H9 (cell line): ENCODE data around the gene DALRD3. TPM values are rescaled to one million over a fixed set of nuclear protein-coding genes. Genes with fewer than 3 reads are reported as not detected.

ENCODE experiments used
- DNase-seq: peaks from one replicate; pipeline ENCODE4 v3.0.0-alpha.2; 2017
- H2AFZ ChIP-seq: one replicate; pipeline ENCODE4 v1.6.1; 2013; ENCODE audit warnings: mild to moderate bottlenecking, low read length, control low read depth, moderate library complexity
- H2AK5ac ChIP-seq: 2 replicates; pipeline ENCODE4 v1.6.1; 2013; ENCODE audit warnings: low read length, control low read depth, mixed read lengths; ENCODE audit not compliant: insufficient read length
- H2BK120ac ChIP-seq: one replicate; pipeline ENCODE4 v1.6.1; 2013; ENCODE audit warnings: low read depth, mild to moderate bottlenecking, low read length, control low read depth, inconsistent platforms; ENCODE audit not compliant: poor library complexity, severe bottlenecking
- H2BK12ac ChIP-seq: 2 replicates; pipeline ENCODE4 v1.6.1; 2013; ENCODE audit warnings: low read length, control low read depth, mixed read lengths, low read depth; ENCODE audit not compliant: insufficient read length
- H2BK15ac ChIP-seq: 2 replicates; pipeline ENCODE4 v1.6.1; 2013; ENCODE audit warnings: low read depth, low read length, control low read depth
- H2BK20ac ChIP-seq: one replicate; pipeline ENCODE4 v1.6.1; 2013; ENCODE audit warnings: low read depth, mild to moderate bottlenecking, low read length, control low read depth, inconsistent platforms; ENCODE audit not compliant: poor library complexity, severe bottlenecking
- H2BK5ac ChIP-seq: 2 replicates; pipeline ENCODE4 v1.6.1; 2013; ENCODE audit warnings: low read length, control low read depth, mixed read lengths; ENCODE audit not compliant: insufficient read length
- H3K14ac ChIP-seq: 2 replicates; pipeline ENCODE4 v1.6.1; 2013; ENCODE audit warnings: low read length, control low read depth; ENCODE audit not compliant: insufficient read depth
- H3K18ac ChIP-seq: 2 replicates; pipeline ENCODE4 v1.6.1; 2013; ENCODE audit warnings: low read depth, mild to moderate bottlenecking, mixed read lengths, low read length, control low read depth; ENCODE audit not compliant: insufficient read length
- H3K23ac ChIP-seq: 2 replicates; pipeline ENCODE4 v1.6.1; 2013; ENCODE audit warnings: low read length, control low read depth, mixed read lengths, low read depth; ENCODE audit not compliant: insufficient read length
- H3K23me2 ChIP-seq: 2 replicates; pipeline ENCODE4 v1.6.1; 2013; ENCODE audit warnings: low read depth, mild to moderate bottlenecking, mixed read lengths, low read length, control low read depth; ENCODE audit not compliant: insufficient read length, poor library complexity, severe bottlenecking
- H3K27ac ChIP-seq: 2 replicates; pipeline ENCODE4 v1.5.1; 2013; ENCODE audit warnings: low read length, control low read depth, mixed read lengths, low read depth; ENCODE audit not compliant: insufficient read length
- H3K27me3 ChIP-seq: 2 replicates; pipeline ENCODE4 v1.6.1; 2013; ENCODE audit warnings: low read length, control low read depth, inconsistent platforms; ENCODE audit not compliant: insufficient read depth
- H3K4ac ChIP-seq: 2 replicates; pipeline ENCODE4 v1.6.1; 2013; ENCODE audit warnings: low read depth, mild to moderate bottlenecking, control low read depth, inconsistent platforms, low read length, moderate library complexity
- H3K4me1 ChIP-seq: 2 replicates; pipeline ENCODE4 v1.6.1; 2013; ENCODE audit warnings: low read length, control low read depth, inconsistent platforms; ENCODE audit not compliant: insufficient read depth
- H3K4me2 ChIP-seq: 2 replicates; pipeline ENCODE4 v1.6.1; 2013; ENCODE audit warnings: low read length, control low read depth, mixed read lengths; ENCODE audit not compliant: insufficient read length, insufficient read depth
- H3K56ac ChIP-seq: 2 replicates; pipeline ENCODE4 v1.6.1; 2013; ENCODE audit warnings: low read depth, mild to moderate bottlenecking, mixed read lengths, low read length, control low read depth; ENCODE audit not compliant: insufficient read length
- H3K79me1 ChIP-seq: 2 replicates; pipeline ENCODE4 v1.6.1; 2013; ENCODE audit warnings: low read depth, mild to moderate bottlenecking, moderate library complexity, low read length, control low read depth, inconsistent platforms; ENCODE audit not compliant: insufficient read depth, poor library complexity, severe bottlenecking
- H3K79me2 ChIP-seq: 2 replicates; pipeline ENCODE4 v1.6.1; 2013; ENCODE audit warnings: low read length, control low read depth, inconsistent platforms; ENCODE audit not compliant: insufficient read depth
- H3K9ac ChIP-seq: 2 replicates; pipeline ENCODE4 v1.6.1; 2013; ENCODE audit warnings: low read length, control low read depth, mixed read lengths; ENCODE audit not compliant: insufficient read length; ENCODE audit errors: extremely low read depth
- H3K9me3 ChIP-seq: one replicate; pipeline ENCODE4 v1.6.1; 2013; ENCODE audit warnings: low read depth, low read length, inconsistent platforms; ENCODE audit not compliant: control insufficient read depth
- H3T11ph ChIP-seq: one replicate; pipeline ENCODE4 v1.6.1; 2013; ENCODE audit warnings: mild to moderate bottlenecking, low read length, control low read depth, inconsistent platforms
- H4K20me1 ChIP-seq: one replicate; pipeline ENCODE4 v1.6.1; 2013; ENCODE audit not compliant: control insufficient read depth, insufficient read length, insufficient read depth
- H4K5ac ChIP-seq: 2 replicates; pipeline ENCODE4 v1.6.1; 2013; ENCODE audit warnings: low read depth, mild to moderate bottlenecking, mixed read lengths, low read length, control low read depth; ENCODE audit not compliant: insufficient read length
- H4K8ac ChIP-seq: replicated peaks from 2 replicates; pipeline ENCODE4 v1.6.1; 2013; ENCODE audit warnings: low read length, control low read depth, mixed read lengths, low read depth; ENCODE audit not compliant: insufficient read length
- H4K91ac ChIP-seq: 2 replicates; pipeline ENCODE4 v1.6.1; 2013; ENCODE audit warnings: low read depth, mild to moderate bottlenecking, moderate library complexity, mixed read lengths, low read length, control low read depth; ENCODE audit not compliant: insufficient read length
- H3K27ac Mint-ChIP-seq, 3 experiments: 2 replicates in 2 of 3; 3 replicates in 1 of 3; pipeline ENCODE4 v1.8.0; 2020 to 2021; ENCODE audit warnings: mixed read lengths in 3 of 3, mild to moderate bottlenecking in 1 of 3, moderate library complexity in 1 of 3
- H3K27me3 Mint-ChIP-seq: 2 replicates; pipeline ENCODE4 v1.8.0; 2021; ENCODE audit warnings: low read depth, mild to moderate bottlenecking, moderate library complexity, mixed read lengths
- H3K36me3 Mint-ChIP-seq, 3 experiments: 2 replicates in 2 of 3; 3 replicates in 1 of 3; pipeline ENCODE4 v1.8.0; 2020 to 2021; ENCODE audit warnings: low read depth in 3 of 3, mixed read lengths in 3 of 3; ENCODE audit not compliant: insufficient read depth in 1 of 3
- H3K4me1 Mint-ChIP-seq, 2 experiments: 2 replicates each; pipeline ENCODE4 v1.8.0; 2020; ENCODE audit warnings: mixed read lengths in 2 of 2
- H3K4me3 Mint-ChIP-seq, 2 experiments: 2 replicates in 1 of 2; 3 replicates in 1 of 2; pipeline ENCODE4 v1.8.0; 2020 to 2021; ENCODE audit warnings: mild to moderate bottlenecking in 2 of 2, mixed read lengths in 2 of 2, moderate library complexity in 1 of 2
- H3K9me3 Mint-ChIP-seq, 2 experiments: 2 replicates in 1 of 2; 3 replicates in 1 of 2; pipeline ENCODE4 v1.8.0; 2020; ENCODE audit warnings: mild to moderate bottlenecking in 2 of 2, mixed read lengths in 2 of 2, moderate library complexity in 1 of 2
- CTCF ChIP-seq: fragments of 200-600 bp; sonication (generic); conservative IDR thresholded peaks from 3 replicates; pipeline ENCODE4 v1.8.0; 2021; ENCODE audit warnings: antibody characterized with exemption, mild to moderate bottlenecking
- WGBS: extraction: QIAGEN DNeasy Blood & Tissue Kit; methylation state at CpG from one replicate; pipeline ENCODE4 v1.1.7; 2013; ENCODE audit warnings: missing lambda C conversion rate, low lambda C conversion rate, mixed read lengths; ENCODE audit not compliant: insufficient read length; ENCODE audit errors: extremely low coverage; 5-methylcytosine and 5-hydroxymethylcytosine counted together
- total RNA-seq: library from RNA; stranded (reverse); gene quantifications from 2 replicates; pipeline ENCODE4 v1.2.1, GENCODE V29; 2021

The DALRD3 gene
- total RNA-seq, 1 experiment from 2014 or later = 32.3 TPM

DNA sequence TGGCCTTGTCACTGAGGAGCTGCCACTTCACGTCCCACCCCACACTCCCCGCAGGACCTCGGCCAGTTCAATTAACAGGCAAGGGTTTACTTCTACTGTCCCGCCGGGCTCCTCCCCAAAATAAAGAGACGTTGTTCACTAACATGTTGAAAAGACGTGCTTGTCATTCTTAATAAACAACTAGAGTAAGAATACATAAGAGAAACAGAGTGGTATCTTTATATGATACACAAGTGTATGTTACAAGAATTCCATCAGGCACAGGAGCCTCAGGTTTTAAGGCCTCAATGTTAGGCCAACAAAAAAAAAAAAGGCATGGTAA is 11.1 kb upstream of the DALRD3 start:
- Histone ChIP-seq H3K4me2 (no peak overlapping the region), H3K56ac (no peak overlapping the region), H3K9ac (no peak overlapping the region), H4K20me1 (peaks cover 7% of the 10 kb centered on the region), H2AK5ac (no peak overlapping the region), H3K23me2 (peaks cover 3% of the 10 kb centered on the region), H2BK20ac (no peak overlapping the region), H3T11ph (no peak overlapping the region), H4K91ac (no peak overlapping the region), H2AFZ (no peak overlapping the region), H3K23ac (no peak overlapping the region), H3K79me1 (no peaks in the 10 kb centered on the region), H3K18ac (no peak overlapping the region), H3K14ac (no peak overlapping the region), H3K79me2 (no peaks in the 10 kb centered on the region), H2BK120ac (no peak overlapping the region), H3K27ac (no peak overlapping the region), H3K4ac (no peak overlapping the region), H2BK15ac (no peak overlapping the region), H2BK5ac (no peak overlapping the region), H4K8ac (no peak overlapping the region), H3K9me3 (no peaks in the 10 kb centered on the region), H3K4me1 (no peaks in the 10 kb centered on the region), H4K5ac (no peak overlapping the region), H2BK12ac (no peak overlapping the region), H3K27me3 (no peaks in the 10 kb centered on the region)
- TF ChIP-seq CTCF = no peak
- Mint-ChIP-seq H3K36me3 (peaks cover 58 to 92% (median 75%) of the 10 kb centered on the region in 3 experiments), H3K9me3 (no peaks in the 10 kb centered on the region), H3K27ac (peak overlapping the region; percentile 98 to 99 (median 98); a peak in 4 of 7 replicates), H3K27me3 (no peaks in the 10 kb centered on the region; the same call in none of the 2 replicates), H3K4me1 (peaks cover 13 to 20% of the 10 kb centered on the region in 2 experiments), H3K4me3 (peak overlapping the region; percentile 90 to 96)
- DNase-seq = no peak
- WGBS = no CpG with 5 or more reads among the region's 7 CpGs
